Measurements from ENCODE around the gene RSU1. TPM values are rescaled to one million over a fixed set of nuclear protein-coding genes. Genes with fewer than 3 reads are reported as not detected.

Gene RSU1
- polyA plus RNA-seq, 2 of the 4 experiments (the other 2 are of a cell fraction), result 99.3 to 114 TPM

GRCh38 chr10:16611037-16611436, 206.2 kb downstream of the RSU1 start:
- Histone ChIP-seq H3K27ac (no peak overlapping the region), H3K4me1 (no peaks in the 10 kb centered on the region), H3K4me3 (no peak overlapping the region), H3K9me3 (peaks cover 7% of the 10 kb centered on the region), H3K4me2 (no peak overlapping the region)
- ATAC-seq (no peak), FAIRE-seq (no peak), DNase-seq (ENCODE audit: low read depth in 1 of 2, low spot score in 1 of 2) (no peak)
- WGBS (ENCODE audit: missing lambda C conversion rate), result 77% methylated on average over 7 of the region's 7 CpGs
- TF ChIP-seq GATA3 (IDR thresholded peaks at IDR 0.05; ENCODE audit: borderline replicate concordance), result no peak
- no peak for TF ChIP-seq EHF (CRISPR knock-in tag; IDR thresholded peaks at IDR 0.05)
- TF ChIP-seq, protein P1, sequence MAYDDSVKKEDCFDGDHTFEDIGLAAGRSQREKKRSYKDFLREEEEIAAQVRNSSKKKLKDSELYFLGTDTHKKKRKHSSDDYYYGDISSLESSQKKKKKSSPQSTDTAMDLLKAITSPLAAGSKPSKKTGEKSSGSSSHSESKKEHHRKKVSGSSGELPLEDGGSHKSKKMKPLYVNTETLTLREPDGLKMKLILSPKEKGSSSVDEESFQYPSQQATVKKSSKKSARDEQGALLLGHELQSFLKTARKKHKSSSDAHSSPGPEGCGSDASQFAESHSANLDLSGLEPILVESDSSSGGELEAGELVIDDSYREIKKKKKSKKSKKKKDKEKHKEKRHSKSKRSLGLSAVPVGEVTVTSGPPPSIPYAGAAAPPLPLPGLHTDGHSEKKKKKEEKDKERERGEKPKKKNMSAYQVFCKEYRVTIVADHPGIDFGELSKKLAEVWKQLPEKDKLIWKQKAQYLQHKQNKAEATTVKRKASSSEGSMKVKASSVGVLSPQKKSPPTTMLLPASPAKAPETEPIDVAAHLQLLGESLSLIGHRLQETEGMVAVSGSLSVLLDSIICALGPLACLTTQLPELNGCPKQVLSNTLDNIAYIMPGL (CRISPR knock-in tag; IDR thresholded peaks at IDR 0.05; ENCODE audit: borderline replicate concordance), result no peak
- TF ChIP-seq CHD2 (IDR thresholded peaks at IDR 0.05; ENCODE audit: low read length, partially characterized antibody), result no peak
- no peak for TF ChIP-seq KDM1A (IDR thresholded peaks at IDR 0.05; ENCODE audit: low read depth)
- no peak for TF ChIP-seq TFCP2L1 (CRISPR knock-in tag; IDR thresholded peaks at IDR 0.05)
- no peak for TF ChIP-seq POLR2AphosphoS2 (conservative IDR thresholded peaks at IDR 0.05; ENCODE audit: low read length)
- ChIA-PET POLR2A (no interaction called here), CTCF (no interaction called here)

GRCh38 chr10:16609211-16609610, 208.0 kb downstream of the RSU1 start:
- Histone ChIP-seq H3K4me3 (no peak overlapping the region), H3K4me1 (no peaks in the 10 kb centered on the region), H3K27ac (no peak overlapping the region), H3K9me3 (no peaks in the 10 kb centered on the region), H3K4me2 (no peak overlapping the region)
- FAIRE-seq, result no peak
- ATAC-seq, result no peak
- WGBS (ENCODE audit: missing lambda C conversion rate), result 81% methylated on average over 8 of the region's 8 CpGs
- ChIA-PET CTCF (interaction anchor here (0.7 kb wide), 1 partner anchor 42 kb away, joined by 3 read pairs; no protein-coding TSS in a partner anchor), POLR2A (no interaction called here)
- no peak for TF ChIP-seq NFE2L2 (conservative IDR thresholded peaks at IDR 0.05; ENCODE audit: low read length)
- no peak for TF ChIP-seq E2F6 (IDR thresholded peaks at IDR 0.05; ENCODE audit: borderline replicate concordance, low read depth)
- TF ChIP-seq, protein P1 (CRISPR knock-in tag; IDR thresholded peaks at IDR 0.05; ENCODE audit: borderline replicate concordance), result no peak
- TF ChIP-seq NR3C1 (IDR thresholded peaks at IDR 0.05), result no peak
- TF ChIP-seq CHD2 (IDR thresholded peaks at IDR 0.05; ENCODE audit: low read length, partially characterized antibody), result no peak
- no peak for DNase-seq (ENCODE audit: low read depth in 1 of 2, low spot score in 1 of 2)

DNA sequence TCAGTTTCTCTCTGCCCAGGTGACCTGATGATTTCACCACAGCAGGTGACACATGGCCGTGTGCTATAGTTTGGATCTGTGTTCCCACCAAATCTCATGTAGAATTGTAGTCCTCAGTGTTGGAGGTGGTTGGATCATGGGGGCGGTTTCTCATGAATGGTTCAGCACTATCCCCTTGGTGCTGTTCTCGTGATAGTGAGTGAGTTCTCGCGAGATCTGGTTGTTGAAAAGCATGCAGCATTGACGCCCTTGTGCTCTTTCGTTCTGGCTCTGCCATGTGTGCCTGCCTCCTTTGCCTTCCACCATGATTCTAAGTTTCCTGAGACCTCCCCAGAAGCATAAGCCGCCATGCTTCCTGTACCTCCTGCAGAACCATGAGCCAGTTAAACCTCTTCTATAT, 210.3 kb downstream of the RSU1 start:
- H3K4me2 ChIP-seq, result no peak overlapping the region
- ChIA-PET CTCF (no interaction called here), POLR2A (no interaction called here)
- ATAC-seq, result no peak
- H3K4me3 ChIP-seq, result no peak overlapping the region
- WGBS (ENCODE audit: missing lambda C conversion rate), result 83% methylated on average over 8 of the region's 8 CpGs
- TF ChIP-seq FOXS1 (CRISPR knock-in tag; IDR thresholded peaks at IDR 0.05) (no peak), HDAC2 (IDR thresholded peaks at IDR 0.05) (no peak), HOXB13 (CRISPR knock-in tag; IDR thresholded peaks at IDR 0.05; ENCODE audit: low read depth) (no peak), MAZ (IDR thresholded peaks at IDR 0.05; ENCODE audit: borderline replicate concordance, low read depth, low read length) (no peak), ZSCAN20 (CRISPR knock-in tag; IDR thresholded peaks at IDR 0.05) (no peak), RCOR1 (IDR thresholded peaks at IDR 0.05; ENCODE audit: low read depth, low read length) (no peak), RAD21 (conservative IDR thresholded peaks at IDR 0.05 in 1 of 2, IDR thresholded peaks at IDR 0.05 in 1 of 2) (no peak), CHD4 (IDR thresholded peaks at IDR 0.05; ENCODE audit: borderline replicate concordance) (no peak), RNF2 (IDR thresholded peaks at IDR 0.05; ENCODE audit: borderline replicate concordance, low read depth) (no peak), CBX8 (IDR thresholded peaks at IDR 0.05) (no peak)
- TF ChIP-seq, protein P2, sequence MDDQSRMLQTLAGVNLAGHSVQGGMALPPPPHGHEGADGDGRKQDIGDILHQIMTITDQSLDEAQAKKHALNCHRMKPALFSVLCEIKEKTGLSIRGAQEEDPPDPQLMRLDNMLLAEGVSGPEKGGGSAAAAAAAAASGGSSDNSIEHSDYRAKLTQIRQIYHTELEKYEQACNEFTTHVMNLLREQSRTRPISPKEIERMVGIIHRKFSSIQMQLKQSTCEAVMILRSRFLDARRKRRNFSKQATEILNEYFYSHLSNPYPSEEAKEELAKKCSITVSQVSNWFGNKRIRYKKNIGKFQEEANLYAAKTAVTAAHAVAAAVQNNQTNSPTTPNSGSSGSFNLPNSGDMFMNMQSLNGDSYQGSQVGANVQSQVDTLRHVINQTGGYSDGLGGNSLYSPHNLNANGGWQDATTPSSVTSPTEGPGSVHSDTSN (IDR thresholded peaks at IDR 0.05), result no peak
- TF ChIP-seq, protein P1 (CRISPR knock-in tag; IDR thresholded peaks at IDR 0.05; ENCODE audit: borderline replicate concordance), result no peak
- TF ChIP-seq, protein P3, sequence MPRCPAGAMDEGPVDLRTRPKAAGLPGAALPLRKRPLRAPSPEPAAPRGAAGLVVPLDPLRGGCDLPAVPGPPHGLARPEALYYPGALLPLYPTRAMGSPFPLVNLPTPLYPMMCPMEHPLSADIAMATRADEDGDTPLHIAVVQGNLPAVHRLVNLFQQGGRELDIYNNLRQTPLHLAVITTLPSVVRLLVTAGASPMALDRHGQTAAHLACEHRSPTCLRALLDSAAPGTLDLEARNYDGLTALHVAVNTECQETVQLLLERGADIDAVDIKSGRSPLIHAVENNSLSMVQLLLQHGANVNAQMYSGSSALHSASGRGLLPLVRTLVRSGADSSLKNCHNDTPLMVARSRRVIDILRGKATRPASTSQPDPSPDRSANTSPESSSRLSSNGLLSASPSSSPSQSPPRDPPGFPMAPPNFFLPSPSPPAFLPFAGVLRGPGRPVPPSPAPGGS (IDR thresholded peaks at IDR 0.05), result no peak
- DNase-seq (ENCODE audit: low read depth in 1 of 2, low spot score in 1 of 2), result no peak
- no peaks in the 10 kb centered on the region for H3K4me1 ChIP-seq
- no peak for FAIRE-seq
- no peak overlapping the region for H3K27ac ChIP-seq
- no peaks in the 10 kb centered on the region for H3K9me3 ChIP-seq

Data from A549 (cell line).